HG02610 (cell line): ENCODE data around the gene UBE2M.
A peak's percentile ranks its signal among the peaks of the same experiment; 100 is the strongest.
"Not testable (repeated sequence)": the region's sequence is repeated elsewhere in the genome, so short reads cannot be mapped to it uniquely, and the experiment has no call there.

ENCODE experiments used
- ATAC-seq: cut with Tn5 transposase; IDR thresholded peaks from one replicate; pipeline ENCODE4 v1.9.1; 2021; ENCODE audit warnings: mild to moderate bottlenecking, moderate library complexity; ENCODE audit not compliant: unreplicated experiment

Gene UBE2M

DNA sequence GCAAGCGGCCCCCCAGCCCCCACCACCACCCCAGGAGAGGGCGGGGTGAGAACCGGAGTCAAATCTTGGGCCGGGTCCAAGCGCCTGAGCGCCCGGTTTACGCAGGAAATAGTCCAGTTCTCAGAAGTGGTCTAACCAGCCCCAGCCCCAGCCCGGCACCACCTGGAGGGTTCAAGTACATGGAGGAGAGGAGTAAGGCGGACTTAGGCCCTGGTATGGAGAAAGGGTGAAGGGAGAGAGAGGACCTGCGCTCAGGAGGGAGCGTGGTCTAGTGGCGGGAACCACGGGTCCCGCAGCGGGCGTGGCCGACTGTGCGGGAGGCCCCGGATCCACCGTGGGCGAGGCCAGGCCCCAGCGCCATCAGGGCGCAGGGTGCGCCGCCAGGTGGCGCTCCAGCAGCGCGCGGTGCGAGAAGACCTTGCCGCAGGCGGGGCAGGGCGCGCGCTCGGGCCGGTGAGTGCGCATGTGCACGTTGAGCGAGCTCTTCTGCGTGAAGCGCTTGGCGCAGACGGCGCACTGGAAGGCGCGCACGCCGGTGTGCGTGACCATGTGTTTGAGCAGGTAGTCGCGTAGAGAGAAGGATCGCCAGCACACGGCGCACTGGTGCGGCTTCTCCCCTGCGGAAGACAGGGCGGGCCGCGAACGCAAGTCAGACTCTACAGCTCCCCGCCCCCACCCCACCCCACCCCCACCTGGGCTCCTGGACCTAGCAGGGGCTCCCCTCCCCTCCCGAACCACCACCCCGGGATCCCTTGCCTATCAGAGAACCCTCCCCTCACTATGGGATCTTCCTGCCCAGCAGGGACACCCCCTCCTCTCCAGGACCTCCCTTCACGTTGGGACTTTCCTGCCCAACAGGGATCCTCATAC, 44.5 kb downstream of the UBE2M start:
- ATAC-seq = peak; percentile 75

DNA sequence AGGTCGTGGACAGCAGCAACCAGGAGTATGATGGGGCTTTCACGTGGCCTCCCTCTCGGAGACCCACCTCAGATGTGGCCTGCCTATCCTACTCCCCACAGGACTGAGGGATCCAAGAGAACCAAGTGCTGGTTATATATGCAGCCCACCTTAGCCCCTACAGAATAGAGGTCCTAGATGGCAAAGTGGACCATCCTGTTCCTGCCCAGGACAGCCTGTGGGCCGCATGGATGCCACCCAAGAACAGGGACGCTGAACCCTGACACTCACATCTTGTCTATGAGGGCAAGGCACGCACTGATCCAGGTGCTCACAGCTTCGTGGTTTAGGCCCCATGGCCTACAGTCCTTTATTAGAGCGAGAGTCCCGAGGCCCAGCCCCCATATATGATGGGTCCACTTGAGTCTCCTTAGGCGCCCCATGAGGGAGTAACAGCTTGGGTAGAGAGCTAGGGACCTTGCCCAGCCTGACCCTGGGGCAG, 45.2 kb downstream of the UBE2M start:
- ATAC-seq = no peak

DNA sequence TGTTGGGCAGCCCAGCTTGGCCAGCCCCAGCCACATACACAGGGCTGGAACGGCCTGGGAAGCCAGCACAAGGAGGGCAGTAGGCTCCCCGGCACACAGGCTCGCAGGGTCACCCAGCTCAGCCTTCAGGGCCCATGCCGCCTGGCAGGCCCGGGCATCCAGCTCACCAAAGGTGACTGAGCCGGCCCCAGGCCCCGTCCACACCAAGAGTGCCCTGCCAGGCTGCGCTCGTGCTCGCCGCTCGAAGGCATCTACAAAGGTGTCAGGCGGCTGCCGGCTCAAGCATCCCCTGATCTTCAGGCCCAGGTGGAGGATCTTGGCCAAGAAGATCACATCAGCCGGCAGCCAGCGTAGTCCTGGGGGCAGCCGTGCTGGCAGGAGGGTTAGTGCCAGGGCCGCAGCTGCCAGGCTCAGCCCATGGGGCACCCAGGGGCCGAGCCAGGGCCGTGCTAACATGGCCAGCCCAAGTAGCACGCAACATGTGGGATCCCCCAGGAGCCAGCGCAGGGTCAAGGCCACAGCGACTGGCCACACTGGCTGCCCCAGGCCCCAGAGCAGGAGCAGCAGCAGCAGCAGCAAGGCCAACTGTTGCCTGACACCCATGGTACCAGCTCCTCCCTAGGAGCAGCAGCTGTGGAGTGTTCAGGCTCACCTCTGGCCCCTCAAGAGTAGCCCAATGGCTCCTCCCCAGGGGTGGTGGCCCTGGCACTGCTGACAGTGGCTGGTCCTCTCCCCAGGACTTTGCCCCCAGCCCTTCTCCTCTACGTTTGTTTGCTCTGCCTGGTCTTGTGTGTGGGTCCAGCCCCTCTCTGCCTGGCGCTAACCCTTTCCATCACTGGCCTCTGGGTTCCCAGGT, 46.8 kb downstream of the UBE2M start, which contains the start of gene SLC27A5:
Gene SLC27A5 (minus strand): TSS at position 640 of the 856 bp plus-strand sequence. CDS start 37 bp downstream, at position 603.
- no peak for ATAC-seq

DNA sequence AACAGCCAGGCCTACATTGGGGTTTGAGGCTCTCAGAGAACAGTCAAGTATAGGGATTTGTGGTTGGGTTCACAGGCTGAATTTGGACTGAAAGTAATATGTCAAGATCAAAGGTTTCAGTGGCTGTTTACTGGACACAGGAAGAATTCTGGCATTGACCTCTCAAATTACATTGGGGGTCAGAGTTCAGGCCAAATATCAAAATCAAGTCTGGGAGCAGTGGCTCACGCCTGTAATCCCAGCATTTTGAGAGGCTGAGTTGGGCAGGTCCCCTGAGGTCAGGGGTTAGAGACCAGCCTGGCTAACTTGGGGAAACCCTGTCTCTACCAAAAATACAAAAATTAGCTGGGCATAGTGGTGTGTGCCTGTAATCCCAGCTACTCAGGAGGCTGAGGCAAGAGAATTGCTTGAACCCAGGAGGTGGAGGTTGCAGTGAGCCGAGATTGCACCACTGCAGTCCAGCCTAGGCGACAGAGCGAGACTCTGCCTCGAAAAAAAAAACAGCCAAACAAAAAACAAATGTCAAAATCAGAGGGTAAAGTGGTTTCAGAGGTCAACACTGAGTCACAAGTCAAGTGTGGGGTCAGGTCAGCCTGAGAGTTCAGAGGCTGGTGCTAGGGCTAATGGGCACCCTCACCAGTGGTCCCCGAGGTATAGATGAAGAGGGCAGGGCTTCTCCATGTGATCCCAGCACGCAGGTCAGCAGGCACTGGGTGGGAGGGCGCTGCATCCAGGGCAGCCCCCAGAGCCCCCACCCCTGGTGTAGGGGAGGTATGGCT, 48.1 kb downstream of the UBE2M start:
- ATAC-seq = no peak

DNA sequence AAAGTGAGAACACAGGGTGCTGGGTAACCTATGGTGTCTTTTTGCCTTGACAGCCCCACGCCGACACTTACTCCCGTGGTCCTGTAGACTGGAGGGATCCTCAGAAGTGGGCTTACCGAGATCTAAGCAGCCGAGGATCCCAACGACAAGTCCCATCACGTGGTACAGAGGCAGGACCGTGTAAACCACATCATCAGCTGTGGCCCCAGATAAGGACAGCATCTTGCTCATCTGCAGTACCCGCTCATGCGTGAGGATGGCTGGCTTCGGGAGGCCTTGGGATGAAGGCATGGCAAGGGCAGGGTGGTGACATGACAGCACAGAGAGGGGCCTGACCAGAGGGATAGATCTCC, 48.7 kb downstream of the UBE2M start:
- ATAC-seq = no peak

DNA sequence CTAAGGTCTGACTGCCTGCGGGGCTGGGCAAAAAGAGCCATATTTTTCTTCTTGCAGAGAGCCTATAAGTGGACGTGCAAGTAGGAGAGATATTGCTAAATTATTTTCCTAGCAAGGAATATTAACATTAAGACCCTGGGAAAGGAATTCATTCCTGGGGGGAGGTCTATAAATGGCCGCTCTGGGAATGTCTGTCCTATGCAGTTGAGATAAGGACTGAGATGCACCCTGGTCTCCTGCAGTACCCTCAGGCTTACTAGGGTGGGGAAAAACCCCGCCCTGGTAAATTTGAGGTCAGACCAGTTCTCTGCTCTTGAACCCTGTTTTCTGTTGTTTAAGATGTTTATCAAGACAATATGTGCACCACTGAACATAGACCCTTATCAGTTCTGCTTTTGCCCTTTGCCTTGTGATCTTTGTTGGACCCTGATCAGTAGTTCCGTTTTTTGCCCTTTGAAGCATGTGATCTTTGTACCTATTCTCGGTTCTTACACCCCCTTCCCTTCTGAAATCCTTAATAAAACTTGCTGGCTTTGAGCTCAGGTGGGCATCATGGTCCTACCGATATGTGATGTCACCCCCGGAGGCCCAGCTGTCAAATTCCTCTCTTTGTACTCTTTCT, 50.7 kb downstream of the UBE2M start:
- ATAC-seq = not testable (repeated sequence)
